HTERT RPE-1 (cell line): ENCODE measurements around the gene MAPK1IP1L.
"Not testable (repeated sequence)": the region's sequence is repeated elsewhere in the genome, so short reads cannot be mapped to it uniquely, and the experiment has no call there.

ENCODE experiments used
- in situ Hi-C: fragments of 300-500 bp; cut with MboI; formaldehyde crosslinking; loops from 4 replicates; pipeline ENCODE4 v1.14.3; 2020; ENCODE audit warnings: low sequenced_read_pairs

Gene MAPK1IP1L

DNA sequence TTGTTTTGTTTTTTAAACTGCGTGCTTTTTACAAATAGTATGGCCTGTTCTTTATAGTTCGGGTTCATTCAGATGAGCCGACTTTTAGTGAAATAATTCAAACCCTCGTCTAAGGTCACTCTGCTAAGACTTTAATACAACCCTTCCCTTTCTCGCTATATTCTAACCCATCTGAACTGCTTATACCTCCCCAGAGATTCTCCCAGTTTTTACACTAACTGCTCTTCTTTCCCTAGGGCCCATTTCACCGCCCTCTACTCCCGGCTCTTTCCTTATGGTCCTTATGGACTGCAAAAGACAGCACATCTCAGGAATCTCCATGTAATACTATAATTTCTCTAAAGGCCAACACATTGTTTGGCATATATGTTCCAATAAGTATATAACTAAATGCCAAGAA is 2.1 kb downstream of the MAPK1IP1L start:
- in situ Hi-C loops = no loop called here

DNA sequence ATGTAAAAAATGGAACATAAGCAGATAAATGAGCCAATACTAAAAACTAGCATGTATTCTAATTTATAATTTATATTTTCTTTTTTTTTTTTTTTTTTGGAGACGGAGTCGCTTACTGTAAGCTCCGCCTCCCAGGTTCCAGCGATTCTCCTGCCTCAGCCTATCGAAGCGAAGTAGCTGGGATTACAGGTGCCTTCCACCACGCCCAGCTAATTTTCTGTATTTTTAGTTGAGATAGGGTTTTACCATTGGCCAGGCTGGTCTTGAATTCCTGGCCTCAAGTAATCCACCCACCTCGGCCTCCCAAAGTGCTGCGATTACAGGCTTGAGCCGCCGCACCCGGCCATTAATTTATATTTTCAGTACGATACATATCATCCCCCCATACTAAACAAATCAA is 2.7 kb downstream of the MAPK1IP1L start:
- in situ Hi-C loops = no loop called here

DNA sequence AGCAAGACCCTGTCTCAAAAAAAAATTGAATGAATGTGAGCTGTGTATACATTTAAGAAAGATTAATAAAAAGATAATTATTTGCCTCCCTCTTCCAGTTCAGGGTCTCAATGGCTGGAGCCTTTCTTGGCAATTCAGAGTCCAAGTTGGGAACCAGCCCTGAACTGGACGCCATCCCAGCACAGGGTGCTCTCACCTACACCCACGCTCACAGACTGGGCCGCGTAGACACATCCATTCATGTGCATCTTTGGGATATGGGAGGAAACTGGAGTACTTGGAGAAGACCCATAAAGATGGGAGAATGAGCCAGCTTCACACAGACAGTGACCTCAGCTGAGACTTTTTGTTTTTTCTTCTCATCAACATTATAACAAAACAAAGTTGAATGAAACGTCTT is 6.5 kb downstream of the MAPK1IP1L start:
- in situ Hi-C loops = no loop called here

DNA sequence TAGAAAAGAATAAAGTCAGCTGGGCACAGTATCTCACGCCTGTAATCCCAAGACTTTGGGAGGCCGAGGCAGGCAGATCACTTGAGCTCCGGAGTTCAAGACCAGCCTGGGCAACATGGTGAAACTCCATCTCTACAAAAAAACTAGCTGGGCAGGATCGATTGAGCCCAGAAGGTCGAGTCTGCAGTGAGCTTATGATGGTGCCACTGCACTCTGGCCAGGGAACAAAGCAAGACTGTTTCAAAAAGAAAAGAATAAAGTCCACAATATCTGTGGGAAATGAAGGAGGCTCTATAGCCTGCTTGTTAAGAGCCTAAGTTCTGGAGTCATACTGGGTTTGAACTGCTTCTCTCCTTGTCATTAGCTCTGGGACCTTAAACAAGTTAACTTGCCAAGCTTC is 7.9 kb downstream of the MAPK1IP1L start:
- in situ Hi-C loops = no loop called here

DNA sequence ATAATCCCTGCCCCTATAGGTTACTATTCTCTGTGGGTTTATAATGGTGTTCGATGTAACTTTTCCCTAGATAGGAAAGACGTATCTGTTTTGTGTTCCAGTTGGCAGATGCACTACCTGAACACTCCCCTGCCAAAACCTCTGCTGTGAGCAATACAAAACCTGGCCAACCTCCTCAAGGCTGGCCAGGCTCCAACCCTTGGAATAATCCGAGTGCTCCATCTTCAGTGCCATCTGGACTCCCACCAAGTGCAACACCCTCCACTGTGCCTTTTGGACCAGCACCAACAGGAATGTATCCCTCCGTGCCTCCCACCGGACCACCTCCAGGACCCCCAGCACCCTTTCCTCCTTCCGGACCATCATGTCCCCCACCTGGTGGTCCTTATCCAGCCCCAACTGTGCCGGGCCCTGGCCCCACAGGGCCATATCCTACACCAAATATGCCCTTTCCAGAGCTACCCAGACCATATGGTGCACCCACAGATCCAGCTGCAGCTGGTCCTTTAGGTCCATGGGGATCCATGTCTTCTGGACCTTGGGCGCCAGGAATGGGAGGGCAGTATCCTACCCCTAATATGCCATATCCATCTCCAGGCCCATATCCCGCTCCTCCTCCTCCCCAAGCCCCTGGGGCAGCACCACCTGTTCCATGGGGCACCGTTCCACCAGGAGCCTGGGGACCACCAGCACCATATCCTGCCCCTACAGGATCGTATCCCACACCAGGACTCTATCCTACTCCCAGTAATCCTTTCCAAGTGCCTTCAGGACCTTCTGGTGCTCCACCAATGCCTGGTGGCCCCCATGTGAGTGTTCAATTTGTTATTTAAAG is 11.3 kb downstream of the MAPK1IP1L start:
- in situ Hi-C loops = no loop called here

DNA sequence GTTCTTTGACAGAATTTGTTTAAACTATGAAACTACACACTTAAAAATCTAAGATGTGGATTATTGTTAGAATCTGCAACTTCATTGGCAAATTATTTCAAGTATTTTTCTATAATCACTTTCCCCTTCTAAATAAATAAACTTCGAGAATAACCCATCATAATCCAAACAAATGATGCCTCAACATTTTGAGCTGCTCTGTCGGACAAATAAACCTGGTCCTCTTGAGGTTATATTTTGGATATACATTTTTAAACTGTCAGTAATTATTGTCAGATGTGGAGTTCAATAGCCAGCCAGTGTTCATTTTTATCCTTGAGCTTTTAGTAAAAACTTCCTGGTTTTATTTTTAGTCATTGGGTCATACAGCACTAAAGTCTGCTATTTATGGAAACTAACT is 13.4 kb downstream of the MAPK1IP1L start:
- in situ Hi-C loops = not testable (repeated sequence)

DNA sequence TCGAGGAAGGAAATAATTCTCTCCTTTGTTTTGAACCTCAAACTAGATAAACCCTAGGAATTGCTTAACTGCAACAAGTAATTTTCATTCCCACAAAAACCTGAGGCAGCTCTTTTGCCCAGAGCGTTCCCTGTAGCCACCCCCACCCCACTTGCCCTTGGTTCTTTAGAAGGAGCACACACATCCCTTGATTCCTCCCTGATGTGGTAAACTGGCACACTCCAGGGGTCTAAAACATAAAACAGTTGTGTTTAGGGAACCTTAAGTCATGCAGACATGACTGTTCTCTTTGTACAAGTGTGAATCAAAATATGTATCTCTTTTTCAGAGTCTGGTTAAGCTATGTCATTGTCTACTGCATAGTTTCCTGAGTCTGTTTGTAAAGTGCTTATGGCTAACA is 14.0 kb downstream of the MAPK1IP1L start:
- in situ Hi-C loops = no loop called here

DNA sequence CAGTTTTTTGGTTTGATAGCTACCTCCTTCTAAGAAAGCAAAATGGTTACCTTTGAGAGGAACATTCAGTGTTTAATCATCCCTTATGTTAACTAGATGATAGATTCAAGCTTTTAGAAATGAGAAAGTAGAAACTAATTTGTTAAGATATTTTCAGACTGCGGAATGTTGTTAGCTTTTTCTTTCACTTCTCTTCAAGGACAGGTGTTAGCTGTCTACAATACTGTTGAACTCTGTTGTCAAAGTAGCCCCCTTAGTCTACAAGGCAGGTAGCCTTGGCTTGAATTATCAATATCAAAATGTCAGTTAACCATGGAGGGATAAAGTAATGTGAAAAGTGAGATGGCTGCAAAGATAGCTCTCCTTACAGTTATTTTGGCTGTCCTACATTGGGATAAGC is 14.8 kb downstream of the MAPK1IP1L start:
- in situ Hi-C loops = no loop called here

DNA sequence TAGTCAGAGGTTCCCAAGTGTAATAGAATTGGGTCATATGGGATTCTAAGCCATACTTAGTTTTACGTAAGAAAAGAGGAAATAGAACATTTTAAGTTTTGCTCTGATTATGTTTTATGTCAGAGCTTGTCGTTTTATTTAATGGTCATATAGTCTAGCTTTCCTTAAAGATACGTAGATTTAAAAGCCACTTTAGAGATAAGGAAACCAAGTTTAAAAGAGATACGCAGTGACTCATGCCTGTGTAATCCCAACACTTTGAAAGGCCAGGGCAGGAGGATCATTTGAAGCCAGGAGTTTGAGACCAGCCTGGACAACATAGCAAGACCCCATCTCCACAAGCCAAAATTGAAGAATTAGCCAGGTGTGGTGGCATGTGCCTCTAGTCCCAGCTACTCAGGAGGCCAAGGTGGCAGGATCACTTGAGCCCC is 19.5 kb downstream of the MAPK1IP1L start:
- in situ Hi-C loops = no loop called here

DNA sequence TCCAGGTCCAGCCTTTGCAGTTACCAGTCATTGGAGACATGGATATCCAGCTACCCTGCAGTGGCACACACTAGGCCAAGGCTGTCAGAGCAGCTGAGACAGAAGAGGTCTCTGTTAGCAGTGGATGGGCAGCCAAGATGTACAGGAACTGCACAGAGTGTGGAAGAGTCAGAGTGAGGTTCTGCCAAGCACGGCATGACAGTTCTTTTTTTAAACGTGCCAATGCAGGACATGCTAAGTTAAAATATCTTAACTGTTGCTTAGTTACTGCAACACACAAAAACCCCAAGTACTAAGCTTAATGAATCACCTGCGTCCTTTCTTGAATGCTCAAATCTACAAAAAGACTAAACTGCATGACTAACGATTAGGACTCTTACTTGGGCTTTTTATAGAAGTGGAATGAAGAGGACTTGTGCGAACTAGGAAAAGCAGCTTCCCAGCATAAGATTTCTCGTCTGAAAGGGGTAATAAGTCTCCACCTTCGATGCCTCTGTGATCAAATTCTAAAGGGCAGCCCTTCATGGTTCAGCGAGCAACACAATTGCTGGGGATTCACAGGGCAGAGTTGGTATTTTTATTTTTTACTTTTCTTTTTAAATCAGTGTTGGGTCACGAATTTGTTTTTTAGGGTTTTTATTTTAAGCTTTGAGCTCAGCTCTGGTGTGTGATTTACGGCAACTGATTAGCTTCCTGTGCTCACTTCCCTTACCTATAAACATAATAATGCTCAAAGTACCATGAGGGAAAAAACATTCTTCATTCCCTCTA is 20.6 kb downstream of the MAPK1IP1L start:
- in situ Hi-C loops = no loop called here

DNA sequence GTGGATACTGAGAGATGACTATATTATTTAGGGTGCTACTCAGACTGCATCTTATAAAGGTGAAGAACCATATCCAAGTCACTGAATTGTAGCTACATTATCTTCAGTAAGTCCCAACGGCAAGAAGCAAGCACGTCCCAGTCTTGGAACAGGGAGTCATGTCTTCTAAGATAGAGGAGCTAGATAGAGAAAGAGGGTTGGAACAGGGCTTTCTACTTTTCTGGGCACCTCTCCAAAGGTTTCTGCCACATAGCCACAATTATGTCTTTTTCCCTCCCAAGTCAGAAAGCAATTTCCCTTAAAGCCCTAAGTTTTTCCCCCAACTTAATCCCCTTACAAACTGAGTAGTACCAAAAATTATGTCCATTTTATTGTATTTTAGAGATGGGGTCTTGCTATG is 22.4 kb downstream of the MAPK1IP1L start:
- in situ Hi-C loops = no loop called here

DNA sequence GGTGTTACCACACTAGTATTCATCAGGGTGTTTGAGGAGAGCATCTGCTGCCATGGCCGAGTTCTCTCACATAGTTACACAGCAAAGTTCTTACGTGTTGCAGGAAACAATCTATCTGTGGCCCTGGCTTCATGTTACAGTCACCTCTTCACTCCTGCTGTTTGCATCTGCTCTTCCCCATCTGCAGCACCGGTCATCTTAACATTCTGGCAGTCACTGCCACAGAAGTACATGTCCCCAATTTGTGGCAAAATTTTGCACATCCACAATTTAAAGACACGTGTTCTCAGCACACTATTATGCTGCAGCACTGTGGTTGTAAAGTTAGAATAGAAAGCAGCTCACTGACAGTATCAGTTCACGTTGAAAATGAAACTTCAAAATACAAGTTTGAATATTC is 23.2 kb downstream of the MAPK1IP1L start:
- in situ Hi-C loops = no loop called here

DNA sequence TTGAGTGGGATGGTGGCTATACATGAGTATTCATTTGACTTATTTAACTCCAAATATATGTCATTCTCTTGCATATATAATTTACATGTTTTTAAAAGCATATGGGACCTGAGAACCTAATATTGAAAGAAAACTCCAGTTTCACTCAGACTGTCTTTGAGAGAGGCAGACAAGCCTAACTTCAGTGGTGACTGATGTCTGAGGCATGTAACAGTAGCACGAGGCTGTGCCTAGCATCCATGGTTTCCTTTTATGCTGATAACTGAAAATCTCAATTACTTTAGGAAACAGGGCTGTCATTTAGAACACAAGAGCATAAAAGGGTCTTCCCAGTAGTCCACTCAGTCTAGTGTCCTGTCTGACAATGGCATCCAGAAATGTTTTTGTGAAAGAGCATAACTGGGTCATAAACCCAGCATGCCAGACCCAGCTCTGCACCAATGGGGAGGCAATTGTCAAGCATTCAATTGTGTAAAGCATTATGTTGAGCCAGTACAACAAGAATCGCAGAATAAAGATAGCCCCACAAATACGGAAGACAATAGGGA is 24.3 kb downstream of the MAPK1IP1L start:
- in situ Hi-C loops = no loop called here

DNA sequence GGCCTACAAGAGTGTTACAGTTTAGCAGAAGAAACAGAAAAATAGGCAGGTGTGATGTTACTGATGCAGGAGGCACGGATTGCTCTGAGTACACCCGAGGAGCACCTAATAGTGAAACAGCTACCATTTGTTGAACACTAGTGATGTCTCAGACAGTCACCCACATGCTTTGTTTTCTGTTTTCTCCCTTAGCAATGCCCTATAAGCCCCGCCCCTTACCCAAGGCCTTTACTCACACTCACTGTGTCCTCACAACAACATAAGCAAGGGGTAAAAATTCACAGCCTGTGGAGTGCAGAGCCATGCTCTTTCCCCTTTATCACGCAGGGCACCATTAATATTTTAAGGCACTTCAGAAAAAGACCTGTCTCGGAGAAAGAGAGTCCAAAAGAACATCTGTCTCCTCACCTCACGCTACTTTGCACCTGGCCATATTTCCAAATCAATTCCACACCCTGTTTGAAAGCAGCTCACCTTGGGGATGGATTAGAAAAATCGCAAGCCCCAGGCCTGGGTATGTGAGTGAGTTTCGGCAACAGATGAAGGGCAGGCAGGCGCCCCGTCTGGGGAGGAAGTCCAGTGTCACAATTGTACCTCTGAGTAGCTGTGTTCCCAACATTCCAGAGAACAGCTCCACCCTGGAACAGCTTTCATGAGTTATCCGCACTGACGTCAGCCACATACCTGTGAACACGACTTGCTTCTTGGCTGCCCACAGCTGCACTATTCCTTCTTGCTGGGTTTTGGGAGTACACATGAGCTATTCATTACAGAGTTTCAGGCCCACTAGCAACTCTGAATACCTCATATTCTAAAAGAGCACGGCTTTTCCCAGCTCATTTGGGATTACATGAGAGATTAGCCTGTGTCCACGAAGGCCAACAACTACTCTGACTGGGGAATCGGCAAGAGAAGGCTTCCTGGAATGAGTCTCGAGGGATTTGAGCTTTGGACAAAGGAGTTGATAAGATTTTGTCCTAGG is 26.0 kb downstream of the MAPK1IP1L start:
- in situ Hi-C loops = no loop called here

DNA sequence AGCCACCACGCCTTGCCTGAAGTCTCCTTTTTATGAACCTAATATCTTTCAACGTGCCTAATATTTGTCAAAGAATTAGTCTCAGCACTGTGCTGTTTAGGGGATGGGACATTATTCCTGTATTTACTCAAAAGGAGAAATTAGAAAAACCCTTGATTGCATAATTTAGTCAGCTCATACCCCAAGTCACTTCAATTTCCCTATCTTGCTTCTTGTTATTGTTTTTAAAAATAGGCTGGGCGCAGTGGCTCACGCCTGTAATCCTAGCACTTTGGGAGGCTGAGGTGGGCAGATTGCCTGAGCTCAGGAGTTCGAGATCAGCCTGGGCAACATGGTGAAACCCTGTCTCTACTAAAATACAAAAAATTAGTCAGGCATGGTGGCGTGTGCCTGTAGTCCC is 28.5 kb downstream of the MAPK1IP1L start:
- in situ Hi-C loops = not testable (repeated sequence)

DNA sequence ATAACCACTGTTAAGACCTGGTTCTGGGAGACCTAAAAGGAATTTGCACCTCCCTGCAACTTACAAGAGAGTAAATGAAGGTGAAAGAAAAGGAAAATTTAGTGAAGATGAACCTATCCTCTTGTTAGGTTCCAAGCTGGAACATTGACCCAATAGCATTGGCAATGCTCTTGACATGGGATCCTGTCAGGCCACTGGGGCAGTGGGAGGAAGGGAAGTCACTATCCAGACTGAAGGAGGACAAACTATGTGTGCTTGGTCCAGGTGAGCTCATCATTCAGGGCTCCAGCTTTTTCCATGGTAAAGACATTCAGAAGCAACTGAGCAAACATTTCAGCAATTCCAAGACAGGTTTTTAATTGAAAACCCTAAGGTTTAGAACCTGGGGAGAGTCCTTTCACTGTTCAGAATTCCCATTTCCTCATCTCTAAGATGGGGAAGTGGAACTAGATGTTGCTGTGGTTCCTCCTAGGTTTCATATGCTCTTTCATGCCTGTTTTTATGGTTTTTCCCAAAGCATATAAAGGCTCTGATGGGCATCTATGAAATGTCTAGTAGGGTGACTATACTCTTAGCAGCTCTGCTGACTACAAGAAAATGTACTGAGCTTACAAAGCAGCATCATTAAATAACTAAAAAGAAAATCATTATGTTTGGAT is 33.1 kb downstream of the MAPK1IP1L start:
- in situ Hi-C loops = no loop called here

DNA sequence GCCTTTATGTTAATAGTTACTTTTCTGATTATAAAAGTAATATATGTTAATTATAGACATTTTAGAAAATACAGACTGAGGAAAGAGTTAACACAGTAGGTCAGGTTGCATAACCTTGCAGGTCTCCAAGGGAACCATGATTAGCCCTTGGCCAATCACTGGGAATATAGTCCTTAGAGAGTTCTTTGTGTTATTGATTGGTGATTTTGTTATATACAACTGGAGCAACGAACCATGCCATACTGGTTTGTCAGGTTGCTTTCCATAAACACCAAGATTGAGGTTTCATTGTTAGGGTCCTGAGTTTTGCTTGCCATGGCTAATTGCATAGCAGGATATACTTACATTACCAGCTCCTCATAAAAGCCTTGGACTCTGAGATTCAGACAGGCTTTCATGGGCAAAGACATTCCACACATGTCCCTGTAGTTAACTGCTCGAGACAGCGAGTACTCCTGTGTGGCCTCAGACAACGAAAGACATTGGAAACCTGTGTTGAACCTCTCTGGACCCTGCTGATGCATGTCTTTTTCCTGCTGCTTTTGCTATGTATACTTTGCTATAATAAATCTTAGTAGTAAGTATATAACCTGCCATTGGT is 33.7 kb downstream of the MAPK1IP1L start:
- in situ Hi-C loops = no loop called here

DNA sequence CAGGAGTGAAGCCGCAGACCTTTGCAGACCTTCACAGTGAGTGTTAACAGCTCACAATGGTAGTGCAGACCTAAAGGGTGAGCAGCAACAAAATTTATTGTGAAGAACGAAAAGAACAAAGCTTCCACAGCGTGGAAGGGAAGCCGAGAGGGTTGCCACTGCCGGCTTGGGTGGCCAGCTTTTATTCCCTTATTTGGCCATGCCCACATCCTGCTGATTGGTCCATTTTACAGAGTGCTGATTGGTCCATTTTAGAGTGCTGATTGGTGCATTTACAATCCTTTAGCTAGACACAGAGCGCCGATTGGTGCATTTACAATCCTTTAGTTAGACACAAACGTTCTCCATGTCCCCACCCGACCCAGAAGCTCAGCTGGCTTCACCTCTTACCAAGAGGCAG is 35.5 kb downstream of the MAPK1IP1L start:
- in situ Hi-C loops = no loop called here

DNA sequence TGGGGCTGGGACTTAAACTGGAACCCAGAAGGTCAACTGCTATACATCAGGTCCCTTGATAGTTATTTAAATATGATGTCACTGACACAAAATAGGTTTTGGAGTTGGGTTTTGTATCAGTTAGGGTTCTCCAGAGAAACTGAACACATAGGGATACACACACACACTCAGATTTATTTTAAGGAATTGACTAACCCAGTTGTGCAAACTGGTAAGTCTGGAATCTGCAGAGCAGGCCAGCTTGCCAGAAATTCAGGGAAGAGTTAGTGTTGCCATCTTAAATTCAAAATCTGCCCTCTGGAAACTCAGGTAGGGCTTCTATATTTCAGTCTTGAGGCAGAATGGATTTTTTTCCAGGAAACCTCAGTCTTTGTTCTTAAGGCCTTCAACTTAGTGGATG is 36.9 kb downstream of the MAPK1IP1L start:
- in situ Hi-C loops = no loop called here

DNA sequence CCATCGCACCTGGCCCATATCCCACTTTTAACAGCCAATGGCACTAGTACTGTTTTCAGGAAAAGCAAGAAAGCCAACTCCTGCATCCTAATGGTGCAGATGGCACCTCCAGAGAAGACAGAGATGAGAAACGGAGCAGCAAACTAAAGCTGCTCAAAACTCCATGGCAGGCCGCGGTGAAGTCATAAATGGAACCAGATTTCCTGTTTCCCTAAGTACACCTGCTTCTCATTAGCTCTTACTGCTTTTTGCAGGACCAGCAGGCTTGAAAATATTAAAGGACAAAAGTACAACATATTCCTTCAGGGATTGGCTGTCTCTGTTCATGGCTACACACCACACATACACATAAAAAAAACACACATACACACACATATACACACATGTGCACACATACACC is 40.9 kb downstream of the MAPK1IP1L start:
- in situ Hi-C loops = no loop called here
